Progenitor cell of endocrine pancreas (in vitro differentiated cells): ENCODE data around the gene CCL5. TPM values are rescaled to one million over a fixed set of nuclear protein-coding genes. Genes with fewer than 3 reads are reported as not detected.

Experiments used
- DNase-seq: peaks from one replicate; pipeline ENCODE4 v3.0.0; 2021; ENCODE audit warnings: low spot score; ENCODE audit not compliant: unreplicated experiment
- H3K27ac Mint-ChIP-seq: 2 replicates; pipeline ENCODE4 v1.8.0; 2021; ENCODE audit warnings: mild to moderate bottlenecking, moderate library complexity, mixed read lengths
- H3K27me3 Mint-ChIP-seq: 2 replicates; pipeline ENCODE4 v1.8.0; 2021; ENCODE audit warnings: mixed read lengths
- H3K36me3 Mint-ChIP-seq: 2 replicates; pipeline ENCODE4 v1.8.0; 2022; ENCODE audit warnings: mixed read lengths; ENCODE audit not compliant: insufficient read depth
- H3K4me1 Mint-ChIP-seq: 2 replicates; pipeline ENCODE4 v1.8.0; 2021; ENCODE audit warnings: low read depth, mixed read lengths
- H3K4me3 Mint-ChIP-seq: 2 replicates; pipeline ENCODE4 v1.8.0; 2021; ENCODE audit warnings: low read depth, mild to moderate bottlenecking, moderate library complexity, mixed read lengths
- H3K9me3 Mint-ChIP-seq: 2 replicates; pipeline ENCODE4 v1.8.0; 2021; ENCODE audit warnings: low read depth, mixed read lengths
- CTCF ChIP-seq: fragments of 200-600 bp; sonication (generic); IDR thresholded peaks from one replicate; pipeline ENCODE4 v1.5.0; 2021; ENCODE audit warnings: antibody characterized with exemption, mild to moderate bottlenecking; ENCODE audit not compliant: unreplicated experiment
- total RNA-seq: library from RNA; stranded (reverse); gene quantifications from 2 replicates; pipeline ENCODE4 v1.2.1, GENCODE V29; 2021

Gene CCL5
- total RNA-seq, 1 donor from 2014 or later: not detected

DNA sequence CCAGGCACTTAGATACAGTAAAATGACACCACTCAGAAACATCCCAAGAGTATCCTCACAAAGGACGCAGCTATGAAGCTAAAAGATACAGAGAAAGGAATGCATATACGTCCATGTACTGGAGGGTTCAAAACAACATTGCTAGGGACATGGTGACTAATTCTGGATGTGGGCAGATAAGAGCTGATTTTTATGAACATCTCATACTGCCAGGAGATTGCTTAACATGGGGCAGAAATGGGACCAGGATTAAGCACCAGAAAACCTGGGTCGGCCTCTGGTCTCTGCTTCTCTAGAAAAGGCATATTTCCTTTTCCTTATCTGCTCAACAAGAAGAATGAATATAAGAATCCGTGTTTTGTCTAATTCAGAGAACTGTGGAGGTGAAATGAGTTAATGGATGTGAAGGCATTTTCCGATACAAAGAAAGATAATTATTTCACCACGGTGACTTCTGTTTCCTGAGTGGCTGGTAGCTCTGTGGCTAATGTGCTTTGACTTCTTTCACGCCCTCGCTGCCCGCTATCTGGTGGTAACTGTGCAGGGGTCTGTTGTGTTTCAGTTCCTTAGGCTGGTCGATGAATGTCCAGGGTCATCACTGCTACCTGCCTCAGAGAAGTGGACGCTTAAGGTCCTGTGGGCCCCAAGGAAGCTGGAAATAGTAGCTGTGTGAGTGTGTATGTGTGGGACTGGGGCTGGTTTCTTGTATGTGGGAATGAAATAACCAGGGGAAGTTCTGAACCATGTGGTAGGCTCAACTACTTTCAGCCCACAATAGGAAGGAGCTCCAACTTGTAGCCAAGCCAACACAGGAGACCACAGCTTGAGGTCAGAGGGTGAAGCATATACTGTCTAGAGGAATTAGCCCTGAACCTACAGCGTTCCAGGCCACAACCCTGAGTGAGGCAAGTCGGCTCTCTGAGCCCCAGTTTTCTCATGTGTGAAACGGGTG, 15.8 kb upstream of the CCL5 start:
- no peak for TF ChIP-seq CTCF

GRCh38 chr17:35894206-35894605, 14.0 kb upstream of the CCL5 start:
- TF ChIP-seq CTCF: no peak
- Mint-ChIP-seq H3K4me3 (no peak overlapping the region), H3K36me3 (no peaks in the 10 kb centered on the region), H3K9me3 (no peaks in the 10 kb centered on the region), H3K27ac (no peak overlapping the region), H3K4me1 (peaks cover 8% of the 10 kb centered on the region), H3K27me3 (peaks cover 2% of the 10 kb centered on the region)
- no peak for DNase-seq

More for the DNA sequence above, 15.8 kb upstream of the CCL5 start:
- H3K27ac Mint-ChIP-seq: no peak overlapping the region
- H3K36me3 Mint-ChIP-seq: no peaks in the 10 kb centered on the region
- H3K27me3 Mint-ChIP-seq: peaks cover 2% of the 10 kb centered on the region
- no peak for DNase-seq
- H3K4me1 Mint-ChIP-seq: peaks cover 2% of the 10 kb centered on the region
- no peak overlapping the region for H3K4me3 Mint-ChIP-seq
- no peaks in the 10 kb centered on the region for H3K9me3 Mint-ChIP-seq

DNA sequence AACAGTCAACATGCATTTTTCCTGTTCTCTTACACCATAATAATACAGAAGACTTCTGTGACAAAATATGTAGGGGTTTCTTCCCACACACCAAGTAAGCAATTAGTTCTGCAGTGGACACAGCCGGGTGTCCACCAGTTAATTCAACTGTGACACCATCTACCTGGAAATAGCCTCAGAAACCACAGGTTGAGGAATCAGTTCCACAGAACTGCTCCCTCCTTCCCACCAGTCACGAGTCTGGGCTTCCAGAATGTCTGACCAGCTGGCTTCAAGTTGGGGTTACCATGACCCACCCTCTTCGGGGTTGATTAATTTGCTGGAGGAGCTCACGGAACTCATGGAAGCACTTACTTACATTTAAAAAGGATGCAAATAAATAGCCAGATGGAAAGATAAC, 13.6 kb upstream of the CCL5 start:
- DNase-seq: no peak
- H3K9me3 Mint-ChIP-seq: no peaks in the 10 kb centered on the region
- peaks cover 2% of the 10 kb centered on the region for H3K27me3 Mint-ChIP-seq
- no peak for TF ChIP-seq CTCF
- no peak overlapping the region for H3K27ac Mint-ChIP-seq
- peaks cover 8% of the 10 kb centered on the region for H3K4me1 Mint-ChIP-seq
- H3K4me3 Mint-ChIP-seq: no peak overlapping the region
- H3K36me3 Mint-ChIP-seq: no peaks in the 10 kb centered on the region

GRCh38 chr17:35892091-35893035, 12.2 kb upstream of the CCL5 start:
- no peak for TF ChIP-seq CTCF
- no peaks in the 10 kb centered on the region for H3K9me3 Mint-ChIP-seq
- no peak overlapping the region for H3K4me3 Mint-ChIP-seq
- no peaks in the 10 kb centered on the region for H3K36me3 Mint-ChIP-seq
- no peak overlapping the region for H3K27ac Mint-ChIP-seq
- no peaks in the 10 kb centered on the region for H3K27me3 Mint-ChIP-seq
- H3K4me1 Mint-ChIP-seq: peaks cover 8% of the 10 kb centered on the region
- DNase-seq: no peak

- H3K36me3 Mint-ChIP-seq: no peaks in the 10 kb centered on the region
- no peaks in the 10 kb centered on the region for H3K27me3 Mint-ChIP-seq
- TF ChIP-seq CTCF: no peak
- DNase-seq: no peak
- no peak overlapping the region for H3K4me3 Mint-ChIP-seq
- no peak overlapping the region for H3K27ac Mint-ChIP-seq
- H3K9me3 Mint-ChIP-seq: no peaks in the 10 kb centered on the region
- peaks cover 8% of the 10 kb centered on the region for H3K4me1 Mint-ChIP-seq
Observed at GRCh38 chr17:35891269-35891668, 11.1 kb upstream of the CCL5 start.
